ENCODE data around the gene COL15A1.

COL15A1 gene

DNA sequence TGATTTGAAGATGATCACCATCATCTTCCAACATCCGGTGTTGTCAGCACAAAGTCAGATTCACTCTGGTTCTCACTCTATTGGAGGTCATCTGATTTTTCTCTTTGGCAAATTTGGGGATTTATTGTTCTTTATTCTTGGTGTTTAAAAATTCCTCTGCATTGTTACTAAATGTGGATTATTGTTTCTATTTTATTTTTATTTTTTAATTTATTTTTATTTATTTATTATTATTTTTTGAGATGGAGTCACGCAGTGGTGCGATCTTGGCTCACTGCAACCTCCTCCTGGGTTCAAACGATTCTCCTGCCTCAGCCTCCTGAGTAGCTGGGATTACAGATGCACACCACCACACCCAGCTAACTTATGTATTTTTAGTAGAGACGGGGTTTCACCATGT is 88.3 kb downstream of the COL15A1 start:
- TF ChIP-seq POLR2AphosphoS5 (IDR thresholded peaks at IDR 0.05; ENCODE audit: low read depth) = no peak
- TF ChIP-seq SPI1 (IDR thresholded peaks at IDR 0.05; ENCODE audit: borderline replicate concordance, low read depth) = no peak
- TF ChIP-seq, protein P1, sequence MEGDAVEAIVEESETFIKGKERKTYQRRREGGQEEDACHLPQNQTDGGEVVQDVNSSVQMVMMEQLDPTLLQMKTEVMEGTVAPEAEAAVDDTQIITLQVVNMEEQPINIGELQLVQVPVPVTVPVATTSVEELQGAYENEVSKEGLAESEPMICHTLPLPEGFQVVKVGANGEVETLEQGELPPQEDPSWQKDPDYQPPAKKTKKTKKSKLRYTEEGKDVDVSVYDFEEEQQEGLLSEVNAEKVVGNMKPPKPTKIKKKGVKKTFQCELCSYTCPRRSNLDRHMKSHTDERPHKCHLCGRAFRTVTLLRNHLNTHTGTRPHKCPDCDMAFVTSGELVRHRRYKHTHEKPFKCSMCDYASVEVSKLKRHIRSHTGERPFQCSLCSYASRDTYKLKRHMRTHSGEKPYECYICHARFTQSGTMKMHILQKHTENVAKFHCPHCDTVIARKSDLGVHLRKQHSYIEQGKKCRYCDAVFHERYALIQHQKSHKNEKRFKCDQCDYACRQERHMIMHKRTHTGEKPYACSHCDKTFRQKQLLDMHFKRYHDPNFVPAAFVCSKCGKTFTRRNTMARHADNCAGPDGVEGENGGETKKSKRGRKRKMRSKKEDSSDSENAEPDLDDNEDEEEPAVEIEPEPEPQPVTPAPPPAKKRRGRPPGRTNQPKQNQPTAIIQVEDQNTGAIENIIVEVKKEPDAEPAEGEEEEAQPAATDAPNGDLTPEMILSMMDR (IDR thresholded peaks at IDR 0.05; ENCODE audit: insufficient read depth, low read length) = no peak
- TF ChIP-seq, protein P2, sequence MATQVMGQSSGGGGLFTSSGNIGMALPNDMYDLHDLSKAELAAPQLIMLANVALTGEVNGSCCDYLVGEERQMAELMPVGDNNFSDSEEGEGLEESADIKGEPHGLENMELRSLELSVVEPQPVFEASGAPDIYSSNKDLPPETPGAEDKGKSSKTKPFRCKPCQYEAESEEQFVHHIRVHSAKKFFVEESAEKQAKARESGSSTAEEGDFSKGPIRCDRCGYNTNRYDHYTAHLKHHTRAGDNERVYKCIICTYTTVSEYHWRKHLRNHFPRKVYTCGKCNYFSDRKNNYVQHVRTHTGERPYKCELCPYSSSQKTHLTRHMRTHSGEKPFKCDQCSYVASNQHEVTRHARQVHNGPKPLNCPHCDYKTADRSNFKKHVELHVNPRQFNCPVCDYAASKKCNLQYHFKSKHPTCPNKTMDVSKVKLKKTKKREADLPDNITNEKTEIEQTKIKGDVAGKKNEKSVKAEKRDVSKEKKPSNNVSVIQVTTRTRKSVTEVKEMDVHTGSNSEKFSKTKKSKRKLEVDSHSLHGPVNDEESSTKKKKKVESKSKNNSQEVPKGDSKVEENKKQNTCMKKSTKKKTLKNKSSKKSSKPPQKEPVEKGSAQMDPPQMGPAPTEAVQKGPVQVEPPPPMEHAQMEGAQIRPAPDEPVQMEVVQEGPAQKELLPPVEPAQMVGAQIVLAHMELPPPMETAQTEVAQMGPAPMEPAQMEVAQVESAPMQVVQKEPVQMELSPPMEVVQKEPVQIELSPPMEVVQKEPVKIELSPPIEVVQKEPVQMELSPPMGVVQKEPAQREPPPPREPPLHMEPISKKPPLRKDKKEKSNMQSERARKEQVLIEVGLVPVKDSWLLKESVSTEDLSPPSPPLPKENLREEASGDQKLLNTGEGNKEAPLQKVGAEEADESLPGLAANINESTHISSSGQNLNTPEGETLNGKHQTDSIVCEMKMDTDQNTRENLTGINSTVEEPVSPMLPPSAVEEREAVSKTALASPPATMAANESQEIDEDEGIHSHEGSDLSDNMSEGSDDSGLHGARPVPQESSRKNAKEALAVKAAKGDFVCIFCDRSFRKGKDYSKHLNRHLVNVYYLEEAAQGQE (IDR thresholded peaks at IDR 0.05; ENCODE audit: insufficient replicate concordance, low read depth) = no peak
- TF ChIP-seq GABPA (IDR thresholded peaks at IDR 0.05; ENCODE audit: low read depth) = no peak
- Histone ChIP-seq H3K27ac (replicated peaks) (no peak overlapping the region), H3K4me3 (replicated peaks; ENCODE audit: insufficient read depth, low read length) (no peak overlapping the region), H3K27me3 (ENCODE audit: insufficient read depth, poor library complexity, severe bottlenecking) (no peaks in the 10 kb centered on the region)
- no peak for DNase-seq (ENCODE audit: low read depth in 1 of 2, low spot score in 1 of 2)

DNA sequence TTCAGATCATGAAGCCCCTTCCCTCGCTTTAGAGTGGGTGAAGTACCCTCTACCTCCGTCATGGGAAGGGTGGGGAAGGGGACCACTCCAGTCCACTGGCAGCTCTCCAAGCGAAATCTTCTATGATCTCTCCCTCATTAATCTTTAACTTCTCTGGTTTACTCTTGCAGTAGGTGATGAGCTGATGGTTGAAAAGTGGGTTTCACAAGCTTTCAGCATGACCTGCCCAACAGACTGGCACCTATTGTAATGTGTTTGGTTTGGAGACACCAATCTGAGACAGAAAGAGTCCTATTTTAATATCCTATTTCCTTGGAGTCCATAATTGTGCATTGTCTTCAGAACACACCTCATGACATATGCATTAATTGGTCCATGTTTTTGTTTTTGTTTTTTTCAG is 90.4 kb downstream of the COL15A1 start:
- TF ChIP-seq, protein P1 (IDR thresholded peaks at IDR 0.05; ENCODE audit: insufficient read depth, low read length) = no peak
- TF ChIP-seq, protein P2 (IDR thresholded peaks at IDR 0.05; ENCODE audit: insufficient replicate concordance, low read depth) = no peak
- no peak for TF ChIP-seq SPI1 (IDR thresholded peaks at IDR 0.05; ENCODE audit: borderline replicate concordance, low read depth)
- no peak for TF ChIP-seq GABPA (IDR thresholded peaks at IDR 0.05; ENCODE audit: low read depth)
- no peak for TF ChIP-seq POLR2AphosphoS5 (IDR thresholded peaks at IDR 0.05; ENCODE audit: low read depth)
- Histone ChIP-seq H3K27me3 (ENCODE audit: insufficient read depth, poor library complexity, severe bottlenecking) (no peaks in the 10 kb centered on the region), H3K4me3 (replicated peaks; ENCODE audit: insufficient read depth, low read length) (no peak overlapping the region), H3K27ac (replicated peaks) (no peak overlapping the region)
- DNase-seq (ENCODE audit: low read depth in 1 of 2, low spot score in 1 of 2) = no peak

DNA sequence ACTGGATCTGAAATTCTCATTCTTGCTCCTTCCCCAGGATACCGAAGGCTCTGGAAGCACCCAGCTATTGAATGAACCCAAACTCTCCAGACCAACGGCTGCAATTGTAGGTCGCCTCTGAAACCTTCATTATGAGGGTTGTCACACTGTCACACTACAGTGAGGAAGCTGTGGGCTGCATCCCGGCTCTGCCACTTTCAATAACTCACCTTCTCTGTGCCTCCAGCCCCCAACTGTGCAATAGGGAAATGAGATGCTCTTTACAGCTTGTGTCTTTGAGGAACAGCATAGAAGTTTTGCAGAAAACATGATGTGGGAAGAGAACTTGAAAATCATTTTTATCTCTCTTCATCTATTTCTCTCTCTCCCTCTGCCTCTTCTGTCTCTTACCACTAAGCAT is 91.6 kb downstream of the COL15A1 start:
- no peak for DNase-seq (ENCODE audit: low read depth in 1 of 2, low spot score in 1 of 2)
- TF ChIP-seq, protein P2 (IDR thresholded peaks at IDR 0.05; ENCODE audit: insufficient replicate concordance, low read depth) = no peak
- TF ChIP-seq, protein P1 (IDR thresholded peaks at IDR 0.05; ENCODE audit: insufficient read depth, low read length) = no peak
- TF ChIP-seq POLR2AphosphoS5 (IDR thresholded peaks at IDR 0.05; ENCODE audit: low read depth) (no peak), SPI1 (IDR thresholded peaks at IDR 0.05; ENCODE audit: borderline replicate concordance, low read depth) (no peak), GABPA (IDR thresholded peaks at IDR 0.05; ENCODE audit: low read depth) (no peak)
- Histone ChIP-seq H3K27me3 (ENCODE audit: insufficient read depth, poor library complexity, severe bottlenecking) (no peaks in the 10 kb centered on the region), H3K4me3 (replicated peaks; ENCODE audit: insufficient read depth, low read length) (no peak overlapping the region), H3K27ac (replicated peaks) (no peak overlapping the region)
